GM18907 (cell line): ENCODE measurements around the gene TSPAN4.

Experiments
- ATAC-seq: cut with Tn5 transposase; IDR thresholded peaks from one replicate; pipeline ENCODE4 v1.9.1; 2021; ENCODE audit warnings: mild to moderate bottlenecking, moderate library complexity; ENCODE audit not compliant: unreplicated experiment

Gene TSPAN4

GRCh38 chr11:848380-848931 is 5.8 kb downstream of the TSPAN4 start:
- no peak for ATAC-seq

- no peak for ATAC-seq
These were observed 6.6 kb downstream of the TSPAN4 start for GRCh38 chr11:849104-849824.

- ATAC-seq = no peak
These were observed 7.5 kb downstream of the TSPAN4 start for GRCh38 chr11:849951-850774.

- no peak for ATAC-seq
These were observed 8.4 kb downstream of the TSPAN4 start for GRCh38 chr11:850775-851763.

- ATAC-seq = no peak
These were observed 10.1 kb downstream of the TSPAN4 start for GRCh38 chr11:852762-853161.

- no peak for ATAC-seq
These were observed 11.2 kb downstream of the TSPAN4 start for GRCh38 chr11:853682-854448.

- no peak for ATAC-seq
These were observed 12.1 kb downstream of the TSPAN4 start for GRCh38 chr11:854601-855329.

- no peak for ATAC-seq
These were observed 12.7 kb downstream of the TSPAN4 start for GRCh38 chr11:855330-855674.

GRCh38 chr11:855796-856195 is 13.1 kb downstream of the TSPAN4 start:
- ATAC-seq = no peak

GRCh38 chr11:856397-856796 is 13.7 kb downstream of the TSPAN4 start:
- ATAC-seq = no peak

- ATAC-seq = no peak
These were observed 15.6 kb downstream of the TSPAN4 start for GRCh38 chr11:858053-858761.

GRCh38 chr11:858762-859339 is 16.2 kb downstream of the TSPAN4 start:
- no peak for ATAC-seq

- no peak for ATAC-seq
These were observed 16.9 kb downstream of the TSPAN4 start for GRCh38 chr11:859394-860131.

GRCh38 chr11:860234-861104 is 17.8 kb downstream of the TSPAN4 start:
- ATAC-seq = no peak

GRCh38 chr11:861105-861479 is 18.4 kb downstream of the TSPAN4 start:
- ATAC-seq = no peak

GRCh38 chr11:862081-862661 is 19.5 kb downstream of the TSPAN4 start:
- no peak for ATAC-seq

- ATAC-seq = no peak
These were observed 20.0 kb downstream of the TSPAN4 start for GRCh38 chr11:862696-863022.
